Esophagus (tissue), 2 donors: ENCODE results near the gene LHFPL3. TPM values are rescaled to one million over a fixed set of nuclear protein-coding genes. Genes with fewer than 3 reads are reported as not detected.

Source experiments
- H3K27ac ChIP-seq, 2 donors: one replicate each; pipeline ENCODE4 v1.5.1; 2013; ENCODE audit warnings: low read depth in 2 of 2, mild to moderate bottlenecking in 2 of 2, inconsistent platforms in 1 of 2, low read length in 1 of 2, moderate library complexity in 1 of 2
- H3K27me3 ChIP-seq, 2 donors: one replicate each; pipeline ENCODE4 v1.6.1; 2013; ENCODE audit warnings: low read length in 2 of 2, control low read depth in 1 of 2, mild to moderate bottlenecking in 1 of 2; ENCODE audit not compliant: insufficient read depth in 2 of 2, control insufficient read depth in 1 of 2
- H3K36me3 ChIP-seq, 2 donors: one replicate each; pipeline ENCODE4 v1.6.1; 2013; ENCODE audit warnings: low read length in 1 of 2; ENCODE audit not compliant: control insufficient read depth in 2 of 2, insufficient read depth in 2 of 2
- H3K4me1 ChIP-seq, 2 donors: one replicate each; pipeline ENCODE4 v1.6.1; 2013; ENCODE audit warnings: low read length in 1 of 2; ENCODE audit not compliant: control insufficient read depth in 2 of 2, insufficient read depth in 2 of 2
- H3K4me3 ChIP-seq, 2 donors: one replicate each; pipeline ENCODE4 v1.5.1; 2013; ENCODE audit warnings: low read length in 2 of 2, mild to moderate bottlenecking in 2 of 2, low read depth in 1 of 2, moderate library complexity in 1 of 2
- H3K9me3 ChIP-seq, 2 donors: one replicate each; pipeline ENCODE4 v1.6.1; 2013; ENCODE audit warnings: mild to moderate bottlenecking in 2 of 2, low read depth in 1 of 2, low read length in 1 of 2, moderate library complexity in 1 of 2; ENCODE audit not compliant: control insufficient read depth in 2 of 2, insufficient read depth in 1 of 2
- WGBS, 2 donors: extraction: QIAGEN DNeasy Blood & Tissue Kit; methylation state at CpG; one replicate each; pipeline ENCODE4 v1.1.7; 2013; 5-methylcytosine and 5-hydroxymethylcytosine counted together
- polyA plus RNA-seq, 2 donors: library from polyadenylated mRNA; stranded (reverse); fragments of 200-250 nt; gene quantifications; one replicate each; pipeline ENCODE4 v1.2.3, GENCODE V29; 2013
- donor health status: healthy with polysubstance abuse.
- donor health status: Bipolar disorder and iron deficiency.

The LHFPL3 gene
- polyA plus RNA-seq, 2 donors, result not detected

GRCh38 chr7:104758504-104758903, 430.1 kb downstream of the LHFPL3 start:
- Histone ChIP-seq H3K27me3 (no peaks in the 10 kb centered on the region), H3K27ac (no peak overlapping the region), H3K36me3 (no peaks in the 10 kb centered on the region), H3K4me1 (no peaks in the 10 kb centered on the region), H3K4me3 (no peak overlapping the region), H3K9me3 (peaks cover 0 to 2% of the 10 kb centered on the region in 2 donors)
- WGBS, 2 donors, result 57 to 73% methylated on average over 4 of the region's 4 CpGs

DNA sequence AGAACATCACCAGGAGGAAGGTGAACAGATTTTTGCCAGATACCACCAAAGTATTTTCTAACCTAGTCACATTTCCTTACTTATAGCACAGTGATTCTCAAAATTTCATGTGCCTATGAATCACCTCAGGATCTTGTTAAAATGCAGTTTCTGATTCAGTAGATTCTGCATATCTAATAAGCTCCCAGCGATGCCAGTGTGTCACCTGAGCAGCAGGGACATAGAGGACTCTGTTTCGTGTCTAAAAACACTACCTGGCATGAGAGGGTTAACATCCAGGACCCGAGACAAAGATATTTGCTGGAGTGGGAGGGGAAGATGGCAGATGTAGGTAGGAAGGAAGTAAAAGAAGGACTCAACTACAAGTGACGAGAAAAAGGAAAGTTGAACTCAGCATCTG, 433.5 kb downstream of the LHFPL3 start:
- no peaks in the 10 kb centered on the region for H3K4me1 ChIP-seq

GRCh38 chr7:104767113-104767512, 438.7 kb downstream of the LHFPL3 start:
- Histone ChIP-seq H3K27ac (no peak overlapping the region), H3K36me3 (no peaks in the 10 kb centered on the region), H3K9me3 (no peaks in the 10 kb centered on the region), H3K4me1 (no peaks in the 10 kb centered on the region), H3K4me3 (no peak overlapping the region), H3K27me3 (no peaks in the 10 kb centered on the region)
- 68 to 69% methylated on average over 4 of the region's 4 CpGs for WGBS, 2 donors

More for the DNA sequence above, 433.5 kb downstream of the LHFPL3 start:
- WGBS, 2 donors, result 46 to 61% methylated on average over 4 of the region's 4 CpGs
- H3K4me3 ChIP-seq, result no peak overlapping the region
- H3K36me3 ChIP-seq, result no peaks in the 10 kb centered on the region
- H3K27ac ChIP-seq, result no peak overlapping the region
- no peaks in the 10 kb centered on the region for H3K9me3 ChIP-seq
- no peaks in the 10 kb centered on the region for H3K27me3 ChIP-seq

DNA sequence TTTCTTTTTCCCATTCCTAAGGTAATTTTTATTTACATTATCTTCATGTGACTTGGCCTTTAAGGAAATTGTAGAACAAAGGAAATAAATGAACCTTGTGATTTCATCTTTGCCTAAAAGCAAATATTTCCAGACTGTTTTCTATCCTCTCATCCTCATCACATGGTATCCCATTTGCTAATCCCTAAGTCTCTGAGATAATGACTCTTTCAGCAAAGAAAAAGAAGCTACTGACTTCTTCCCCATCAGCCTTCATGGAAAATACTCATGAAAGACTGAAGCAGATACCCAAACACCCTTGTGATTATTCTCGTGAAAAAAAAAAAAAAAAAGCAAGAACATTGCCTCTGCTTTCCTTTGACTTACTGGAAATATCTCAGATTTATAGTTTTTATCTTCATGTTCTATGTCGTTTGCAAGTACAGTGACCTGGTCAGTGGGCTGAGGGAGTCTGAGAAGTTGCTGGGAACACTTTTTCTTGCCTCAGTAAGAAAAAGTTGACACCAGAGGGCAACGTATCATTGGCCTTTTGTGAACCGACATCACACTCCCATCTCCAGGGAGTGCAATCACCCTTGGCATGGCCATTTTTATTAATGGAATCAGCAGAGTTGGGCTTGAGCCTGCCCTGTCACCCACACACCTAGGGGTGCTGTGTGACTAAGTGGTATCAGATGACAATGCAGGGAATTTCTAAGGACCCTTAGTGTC, 439.6 kb downstream of the LHFPL3 start:
- H3K36me3 ChIP-seq, result no peaks in the 10 kb centered on the region
- H3K9me3 ChIP-seq, result no peaks in the 10 kb centered on the region
- H3K27ac ChIP-seq, result no peak overlapping the region
- H3K4me1 ChIP-seq, result no peaks in the 10 kb centered on the region
- H3K27me3 ChIP-seq, result no peaks in the 10 kb centered on the region
- WGBS, 2 donors, result 32 to 44% methylated on average over 4 of the region's 4 CpGs
- no peak overlapping the region for H3K4me3 ChIP-seq

- H3K36me3 ChIP-seq, result no peaks in the 10 kb centered on the region
- no peak overlapping the region for H3K4me3 ChIP-seq
- H3K9me3 ChIP-seq, result no peaks in the 10 kb centered on the region
- no peaks in the 10 kb centered on the region for H3K4me1 ChIP-seq
- H3K27ac ChIP-seq, result no peak overlapping the region
- 42 to 48% methylated on average over 10 of the region's 10 CpGs for WGBS, 2 donors
- H3K27me3 ChIP-seq, result no peaks in the 10 kb centered on the region
These were observed 444.3 kb downstream of the LHFPL3 start for GRCh38 chr7:104772405-104773345.

GRCh38 chr7:104773796-104774195, 445.4 kb downstream of the LHFPL3 start:
- Histone ChIP-seq H3K4me1 (no peaks in the 10 kb centered on the region), H3K4me3 (no peak overlapping the region), H3K36me3 (no peaks in the 10 kb centered on the region), H3K9me3 (no peaks in the 10 kb centered on the region), H3K27me3 (no peaks in the 10 kb centered on the region), H3K27ac (no peak overlapping the region)
- WGBS, 2 donors, result 71 to 88% methylated on average over 5 of the region's 5 CpGs

DNA sequence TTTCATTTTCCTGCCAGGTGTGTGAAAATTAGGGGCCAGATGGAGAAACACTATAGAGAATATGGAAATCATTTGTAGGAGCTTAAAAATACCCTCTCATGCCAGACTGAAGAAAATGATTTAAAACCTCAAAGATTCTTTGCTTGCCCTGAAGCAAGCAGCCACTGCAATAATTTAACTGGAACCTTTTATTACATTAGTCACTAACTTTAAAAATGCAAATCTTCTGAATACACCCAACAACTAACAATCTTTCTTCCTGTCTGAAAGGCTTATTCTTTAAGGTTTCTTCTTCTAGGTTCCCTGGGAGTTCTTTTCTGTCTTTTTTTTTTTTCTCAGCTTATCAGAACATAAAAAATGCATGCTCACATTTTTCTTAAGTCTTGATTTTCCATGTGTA, 447.1 kb downstream of the LHFPL3 start:
- Histone ChIP-seq H3K9me3 (no peaks in the 10 kb centered on the region), H3K36me3 (no peaks in the 10 kb centered on the region), H3K4me1 (no peaks in the 10 kb centered on the region), H3K27ac (no peak overlapping the region), H3K27me3 (no peaks in the 10 kb centered on the region), H3K4me3 (no peak overlapping the region)

DNA sequence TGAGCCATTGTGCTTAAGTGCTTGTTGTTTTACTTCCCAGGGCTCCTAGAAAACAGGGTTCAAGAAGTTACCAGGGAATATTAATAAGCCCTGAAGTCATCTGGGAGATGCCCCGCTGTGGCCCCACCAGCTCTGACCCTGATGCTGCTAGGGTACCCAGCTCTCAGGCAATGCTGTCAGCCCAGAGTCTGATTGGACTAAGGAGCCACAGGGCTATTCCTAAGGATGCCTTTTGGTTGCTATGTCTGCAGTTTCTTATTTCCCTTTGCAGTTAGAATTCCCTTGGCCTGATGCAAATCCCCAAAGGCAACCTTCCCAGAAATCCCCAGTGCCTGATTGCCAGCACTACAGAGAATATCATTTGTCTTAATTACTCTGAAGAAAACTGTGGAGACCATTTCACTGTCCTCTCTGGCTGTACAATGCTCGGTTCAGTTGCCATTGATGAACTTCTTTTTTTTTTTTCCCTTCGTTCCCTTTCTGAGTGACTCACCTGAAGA, 448.9 kb downstream of the LHFPL3 start:
- Histone ChIP-seq H3K36me3 (no peaks in the 10 kb centered on the region), H3K4me1 (no peaks in the 10 kb centered on the region), H3K4me3 (no peak overlapping the region), H3K27me3 (no peaks in the 10 kb centered on the region), H3K9me3 (no peaks in the 10 kb centered on the region), H3K27ac (no peak overlapping the region)
- WGBS, 2 donors, result 53 to 60% methylated on average over 3 of the region's 3 CpGs

DNA sequence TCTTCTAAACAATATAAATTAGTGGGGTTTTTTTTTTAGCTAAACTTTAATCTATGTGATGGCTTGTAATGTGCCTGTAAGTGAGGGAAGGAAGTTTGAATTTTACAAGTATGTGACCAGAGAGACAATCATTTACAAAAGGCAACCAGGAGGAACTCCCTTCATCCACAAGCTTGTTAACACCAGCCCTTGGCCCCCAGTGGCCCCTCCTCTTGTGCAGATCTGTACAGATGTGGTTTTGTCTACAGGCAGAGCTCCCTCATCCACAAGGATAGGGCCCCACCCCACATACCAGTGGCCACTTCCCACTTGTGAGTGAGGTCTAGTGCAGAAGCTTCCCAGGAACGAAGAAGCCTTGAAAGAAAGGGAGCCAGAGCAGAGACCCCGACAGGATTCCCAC, 451.5 kb downstream of the LHFPL3 start:
- Histone ChIP-seq H3K4me3 (no peak overlapping the region), H3K27me3 (no peaks in the 10 kb centered on the region), H3K4me1 (no peaks in the 10 kb centered on the region), H3K9me3 (no peaks in the 10 kb centered on the region), H3K36me3 (no peaks in the 10 kb centered on the region), H3K27ac (no peak overlapping the region)
- WGBS, 2 donors, result 68 to 74% methylated on average over 2 of the region's 2 CpGs
